Stimulated activated naive CD8-positive, alpha-beta T cell treated with anti-CD3 and anti-CD28 coated beads, Interleukin-15, amount 100 ng/mL, for 72 hours (primary cell): ENCODE measurements around the gene GSTM5.
"Not testable (repeated sequence)": the region's sequence is repeated elsewhere in the genome, so short reads cannot be mapped to it uniquely, and the experiment has no call there.

Experiments used
- ATAC-seq: fragments of 150-1000 bp; cut with Tn5 transposase; 2 replicates; pipeline ENCODE4 v1.10.0; 2021; ENCODE audit warnings: mild to moderate bottlenecking, moderate library complexity
- DNase-seq, 2 donors: peaks; one replicate each; pipeline ENCODE4 v3.0.0; 2021 to 2022
- H3K27ac Mint-ChIP-seq, 2 donors: one replicate each; pipeline ENCODE4 v1.8.0; 2022; ENCODE audit warnings: mild to moderate bottlenecking in 2 of 2, mixed read lengths in 2 of 2, moderate library complexity in 2 of 2
- H3K27me3 Mint-ChIP-seq: one replicate; pipeline ENCODE4 v1.8.0; 2022; ENCODE audit warnings: mixed read lengths
- H3K4me1 Mint-ChIP-seq: one replicate; pipeline ENCODE4 v1.8.0; 2022; ENCODE audit warnings: mild to moderate bottlenecking, mixed read lengths
- H3K4me3 Mint-ChIP-seq, 2 donors: one replicate each; pipeline ENCODE4 v1.8.0; 2022; ENCODE audit warnings: mild to moderate bottlenecking in 2 of 2, mixed read lengths in 2 of 2, moderate library complexity in 1 of 2
- H3K9me3 Mint-ChIP-seq, 2 donors: one replicate each; pipeline ENCODE4 v1.8.0; 2022; ENCODE audit warnings: mixed read lengths in 2 of 2

Gene GSTM5

GRCh38 chr1:109739738-109740614, 27.9 kb downstream of the GSTM5 start:
- peaks cover 17% of the 10 kb centered on the region for H3K27me3 Mint-ChIP-seq
- DNase-seq = peak; percentile 67 to 83
- peak overlapping the region in 1 of 2 donors; percentile 95 for H3K27ac Mint-ChIP-seq
- no peaks in the 10 kb centered on the region for H3K9me3 Mint-ChIP-seq
- peak overlapping the region; percentile 58 to 87 for H3K4me3 Mint-ChIP-seq
- peak; percentile 94 for ATAC-seq
- H3K4me1 Mint-ChIP-seq = peaks cover 12% of the 10 kb centered on the region

DNA sequence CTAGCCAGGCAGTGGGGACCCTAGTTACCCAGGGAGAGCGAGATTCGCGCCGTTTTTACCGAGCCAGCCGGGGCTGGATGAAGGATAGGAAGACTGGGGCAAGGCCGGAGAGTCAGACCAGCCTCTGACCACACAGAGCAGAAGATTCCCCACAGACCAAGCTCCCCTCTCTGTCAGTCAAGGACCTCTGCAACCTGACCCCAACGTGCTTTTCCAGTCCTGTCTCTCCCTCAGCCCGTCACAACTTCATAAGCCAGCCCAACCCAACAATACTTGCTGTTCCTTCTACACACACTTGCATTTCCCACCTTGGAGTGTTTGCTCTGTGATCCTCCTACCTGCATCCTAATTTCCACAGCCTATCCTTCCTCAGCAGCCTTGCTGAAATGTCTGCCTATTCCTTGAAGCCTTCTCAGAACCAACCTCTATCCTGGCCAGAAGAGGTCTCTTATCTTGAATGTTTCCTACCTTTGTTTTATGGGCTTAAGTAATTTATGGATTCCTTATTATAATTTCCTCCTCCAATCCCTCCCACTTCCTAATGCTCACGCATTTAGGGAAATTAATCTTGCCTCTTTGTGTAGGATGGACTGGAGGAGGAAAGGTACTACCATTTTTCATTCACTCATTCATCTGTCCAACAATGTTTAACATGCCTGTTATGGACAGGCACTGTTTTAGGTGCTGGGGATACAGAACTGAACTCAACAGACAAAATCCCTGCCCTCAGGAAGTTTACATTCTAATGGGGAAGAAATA, 28.7 kb downstream of the GSTM5 start, which contains the start of gene GSTM3:
Gene GSTM3 (minus strand): TSS at position 424 of the 759 bp plus-strand sequence. CDS start 751 bp downstream, outside the sequence.
- DNase-seq = no peak
- ATAC-seq = no peak
- peaks cover 12% of the 10 kb centered on the region for H3K4me1 Mint-ChIP-seq
- H3K27me3 Mint-ChIP-seq = peaks cover 25% of the 10 kb centered on the region
- H3K4me3 Mint-ChIP-seq = peak within 1 kb of the TSS; percentile 45 to 87
- no peaks in the 10 kb centered on the region for H3K9me3 Mint-ChIP-seq
- H3K27ac Mint-ChIP-seq = peak within 1 kb of the TSS in 1 of 2 donors; percentile 95

- not testable (repeated sequence) for H3K4me1 Mint-ChIP-seq, H3K27ac Mint-ChIP-seq, ATAC-seq, H3K4me3 Mint-ChIP-seq, H3K9me3 Mint-ChIP-seq, DNase-seq
- peaks cover 55% of the 10 kb centered on the region for H3K27me3 Mint-ChIP-seq
These were observed 36.3 kb downstream of the GSTM5 start for GRCh38 chr1:109748311-109748710.

DNA sequence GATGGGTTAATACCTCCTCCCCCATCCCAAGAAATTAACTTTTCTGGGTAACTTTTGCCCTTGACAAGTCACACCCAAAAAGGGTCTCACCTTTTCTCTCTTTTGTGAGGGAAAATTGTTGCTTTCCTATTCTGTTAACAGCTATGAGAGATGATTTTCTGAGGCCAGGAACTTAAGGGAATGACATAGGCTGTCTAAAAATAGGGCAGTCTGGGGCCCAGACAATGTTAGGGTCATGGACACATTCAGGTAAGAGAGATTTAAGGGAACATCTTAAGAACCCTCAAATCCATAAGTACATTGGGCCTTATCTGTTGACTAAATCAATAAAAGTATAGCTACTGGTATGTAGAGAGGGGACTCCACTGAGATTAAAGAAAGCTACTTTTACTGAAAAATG, 37.2 kb downstream of the GSTM5 start:
- Mint-ChIP-seq H3K27me3 (peaks cover 55% of the 10 kb centered on the region), H3K27ac (no peak overlapping the region), H3K4me3 (no peak overlapping the region), H3K9me3 (no peaks in the 10 kb centered on the region), H3K4me1 (no peaks in the 10 kb centered on the region)
- ATAC-seq (no peak), DNase-seq (no peak)

DNA sequence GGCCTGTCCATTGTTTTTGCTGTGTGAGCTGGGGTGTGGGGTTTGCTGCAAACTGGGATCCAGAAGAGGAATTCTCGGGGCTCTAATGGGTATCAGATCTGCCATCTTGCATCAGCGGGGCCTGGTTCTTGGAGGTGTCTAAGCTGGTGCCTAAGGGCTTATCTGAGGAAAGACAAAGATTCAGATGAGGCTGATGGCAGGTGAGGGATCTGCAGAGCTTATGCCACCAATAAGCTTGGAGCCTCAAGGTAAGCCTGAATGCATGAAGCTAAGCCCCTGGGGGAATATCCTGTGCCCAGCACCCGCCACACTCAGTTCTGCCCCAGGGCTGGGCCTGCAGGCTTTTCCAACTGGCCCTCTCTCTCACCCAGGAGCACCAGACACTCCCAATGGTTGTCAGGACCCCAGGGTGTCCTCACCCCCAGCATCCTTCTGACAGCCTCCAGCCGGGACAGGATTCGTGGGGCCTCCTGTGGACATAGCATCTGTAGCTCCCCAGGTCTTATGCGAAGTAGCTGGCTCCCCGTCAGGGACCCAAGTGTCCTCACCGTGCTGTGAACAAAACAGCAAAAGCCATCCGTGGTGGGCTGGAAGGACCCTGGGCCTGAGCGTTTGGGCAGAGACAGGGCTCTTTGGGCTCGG, 38.3 kb downstream of the GSTM5 start:
- no peaks in the 10 kb centered on the region for H3K9me3 Mint-ChIP-seq
- no peak overlapping the region for H3K27ac Mint-ChIP-seq
- H3K27me3 Mint-ChIP-seq = peaks cover 49% of the 10 kb centered on the region
- DNase-seq (peak in 1 of 2 donors; percentile 6), ATAC-seq (no peak)
- H3K4me1 Mint-ChIP-seq = no peaks in the 10 kb centered on the region
- no peak overlapping the region for H3K4me3 Mint-ChIP-seq

DNA sequence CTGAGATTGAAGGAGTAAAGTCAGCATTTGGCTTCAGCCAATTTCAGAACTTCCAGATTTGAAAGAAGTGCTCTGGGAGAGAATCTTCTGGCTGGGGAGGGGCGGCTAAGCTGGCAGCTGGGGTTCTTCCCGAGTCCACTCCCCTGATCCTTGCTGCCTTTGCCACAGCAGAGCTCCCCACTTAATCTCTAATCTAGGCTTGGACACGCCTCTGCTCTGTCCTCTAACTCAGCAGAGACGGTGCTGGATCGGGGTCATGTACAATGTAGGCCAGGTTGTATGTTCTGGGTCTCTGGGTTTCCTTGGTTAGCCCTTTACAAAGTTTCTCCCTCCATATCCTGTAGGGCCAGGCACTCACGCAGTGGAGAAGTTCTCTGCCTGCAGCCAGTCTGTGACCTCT, 38.9 kb downstream of the GSTM5 start:
- Mint-ChIP-seq H3K27me3 (peaks cover 43% of the 10 kb centered on the region), H3K27ac (no peak overlapping the region), H3K9me3 (no peaks in the 10 kb centered on the region), H3K4me3 (no peak overlapping the region), H3K4me1 (no peaks in the 10 kb centered on the region)
- DNase-seq = peak in 1 of 2 donors; percentile 0
- no peak for ATAC-seq

- DNase-seq (peak in 1 of 2 donors; percentile 5), ATAC-seq (no peak)
- H3K9me3 Mint-ChIP-seq = no peaks in the 10 kb centered on the region
- no peak overlapping the region for H3K27ac Mint-ChIP-seq
- H3K4me3 Mint-ChIP-seq = no peak overlapping the region
- no peaks in the 10 kb centered on the region for H3K4me1 Mint-ChIP-seq
- peaks cover 39% of the 10 kb centered on the region for H3K27me3 Mint-ChIP-seq
These were observed 39.6 kb downstream of the GSTM5 start for GRCh38 chr1:109751531-109752260.

DNA sequence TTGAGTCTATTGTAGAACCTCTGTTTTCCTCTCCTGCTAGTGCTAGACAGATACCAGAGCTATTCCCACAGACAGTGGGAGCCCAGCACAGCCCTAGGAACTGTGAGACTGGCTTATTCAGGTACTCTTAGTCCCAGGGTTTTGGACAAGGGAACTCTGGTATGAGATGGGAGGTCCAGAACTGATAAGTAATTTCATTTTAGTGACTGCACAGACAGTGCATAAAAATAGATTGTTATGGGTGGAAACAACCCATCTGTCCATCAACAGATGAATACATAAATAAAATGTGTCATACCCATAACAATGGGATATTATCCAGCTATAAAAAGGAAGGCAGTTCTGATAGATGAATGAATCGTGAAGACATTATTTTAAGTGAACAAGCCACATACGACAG, 42.7 kb downstream of the GSTM5 start:
- Mint-ChIP-seq H3K4me1 (no peaks in the 10 kb centered on the region), H3K9me3 (no peaks in the 10 kb centered on the region), H3K4me3 (no peak overlapping the region), H3K27ac (no peak overlapping the region), H3K27me3 (peaks cover 25% of the 10 kb centered on the region)
- ATAC-seq = no peak
- no peak for DNase-seq

GRCh38 chr1:109756325-109756724, 44.3 kb downstream of the GSTM5 start:
- not testable (repeated sequence) for H3K4me1 Mint-ChIP-seq, H3K9me3 Mint-ChIP-seq, H3K4me3 Mint-ChIP-seq, ATAC-seq, DNase-seq
- peak overlapping the region in 1 of 2 donors; percentile 2 for H3K27ac Mint-ChIP-seq
- H3K27me3 Mint-ChIP-seq = peaks cover 17% of the 10 kb centered on the region

DNA sequence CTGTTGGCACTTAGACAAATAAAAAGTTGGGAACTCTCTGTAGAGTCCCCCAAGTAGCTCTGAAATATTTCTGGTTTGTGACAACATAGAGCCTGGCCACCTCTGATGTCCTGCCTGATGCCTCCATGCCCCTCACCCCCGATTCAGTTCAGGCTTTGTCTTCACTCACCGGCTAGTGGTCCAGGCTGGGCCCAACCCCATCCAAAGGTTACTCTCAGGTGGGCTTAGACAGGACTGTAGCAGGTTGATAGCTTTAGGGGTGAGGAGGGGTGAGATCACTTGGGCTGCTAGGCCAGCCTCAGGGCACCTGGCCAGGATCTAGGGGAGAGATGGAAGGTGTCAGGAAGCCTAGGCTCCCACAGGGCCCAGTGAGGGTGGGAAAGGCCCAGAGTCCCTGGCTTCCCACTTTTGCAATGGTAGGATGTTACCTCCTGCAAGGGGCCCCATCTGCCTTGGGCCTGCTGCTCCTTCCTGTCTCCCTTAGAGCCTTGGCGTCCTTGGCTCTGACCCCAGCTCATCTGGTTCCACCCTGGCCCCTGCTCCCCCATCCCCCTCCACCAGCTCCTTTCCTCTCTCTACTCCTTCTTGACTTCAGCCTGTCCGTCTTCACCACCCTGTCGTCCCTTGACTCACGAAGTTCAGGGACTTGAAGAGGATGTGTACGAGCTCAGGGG, 44.9 kb downstream of the GSTM5 start:
- no peak for ATAC-seq
- Mint-ChIP-seq H3K4me3 (no peak overlapping the region), H3K27me3 (peaks cover 11% of the 10 kb centered on the region)

GRCh38 chr1:109757936-109758786, 46.1 kb downstream of the GSTM5 start:
- peak; percentile 10 for ATAC-seq
- Mint-ChIP-seq H3K27ac (peak overlapping the region in 1 of 2 donors; percentile 79), H3K4me1 (no peaks in the 10 kb centered on the region)

More for the DNA sequence above, 44.9 kb downstream of the GSTM5 start:
- H3K27ac Mint-ChIP-seq = no peak overlapping the region
- H3K4me1 Mint-ChIP-seq = no peaks in the 10 kb centered on the region
- no peaks in the 10 kb centered on the region for H3K9me3 Mint-ChIP-seq
- peak in 1 of 2 donors; percentile 5 for DNase-seq

DNA sequence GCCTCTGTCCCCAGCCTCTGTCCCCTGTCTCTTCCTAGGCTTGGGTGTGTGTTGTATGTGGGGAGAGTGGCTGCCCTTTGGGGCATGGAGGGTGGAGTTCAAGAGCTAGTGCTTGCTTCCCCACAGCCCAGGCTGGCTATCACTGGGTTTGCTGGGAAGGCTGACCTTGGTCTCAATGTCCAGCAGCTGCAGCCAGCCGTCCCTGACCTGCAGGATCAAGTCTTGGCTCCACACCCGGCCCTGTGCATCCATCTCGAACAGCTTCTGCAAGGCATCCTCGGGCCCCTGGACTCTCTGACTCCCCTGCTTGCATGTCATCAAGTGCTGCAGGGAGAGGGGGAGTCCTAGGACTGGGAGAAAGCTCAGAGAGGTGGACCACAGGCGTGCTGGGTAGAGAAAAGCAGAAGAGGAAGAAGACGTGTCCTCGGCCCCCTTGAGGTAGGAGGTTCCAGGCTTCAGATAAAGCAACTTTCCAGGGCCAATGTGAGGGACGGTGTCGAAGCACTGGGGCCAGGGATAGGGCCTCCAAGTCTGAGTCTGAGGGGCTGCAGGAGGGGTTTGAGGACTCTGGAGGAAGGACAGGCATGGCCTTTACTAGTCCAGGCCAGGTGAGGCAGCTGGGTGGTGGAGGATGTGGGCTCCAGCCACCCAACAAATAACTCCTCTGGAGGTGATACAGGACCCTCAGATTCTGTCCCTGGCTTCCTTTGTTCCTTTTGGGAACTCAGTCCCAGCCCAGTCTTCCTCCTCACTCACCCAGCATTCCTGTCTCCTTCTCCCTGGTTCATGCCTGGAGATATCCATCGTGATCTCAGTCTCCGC, 47.7 kb downstream of the GSTM5 start:
- Mint-ChIP-seq H3K4me1 (no peaks in the 10 kb centered on the region), H3K9me3 (no peaks in the 10 kb centered on the region), H3K4me3 (no peak overlapping the region), H3K27me3 (no peaks in the 10 kb centered on the region), H3K27ac (no peak overlapping the region)
- DNase-seq (peak in 1 of 2 donors; percentile 4), ATAC-seq (no peak)

More at GRCh38 chr1:109757936-109758786, 46.1 kb downstream of the GSTM5 start:
- Mint-ChIP-seq H3K9me3 (no peaks in the 10 kb centered on the region), H3K4me3 (no peak overlapping the region), H3K27me3 (no peaks in the 10 kb centered on the region)
- DNase-seq = peak in 1 of 2 donors; percentile 6

- Mint-ChIP-seq H3K4me1 (no peaks in the 10 kb centered on the region), H3K4me3 (no peak overlapping the region), H3K27me3 (no peaks in the 10 kb centered on the region), H3K27ac (peak overlapping the region; percentile 59 to 68), H3K9me3 (no peaks in the 10 kb centered on the region)
- no peak for ATAC-seq
- DNase-seq = peak in 1 of 2 donors; percentile 6
These were observed 48.7 kb downstream of the GSTM5 start for GRCh38 chr1:109760581-109761226.
